ENCODE data around the gene FAM110A. TPM values are rescaled to one million over a fixed set of nuclear protein-coding genes. Genes with fewer than 3 reads are reported as not detected.
A peak's percentile ranks its signal among the peaks of the same experiment; 100 is the strongest.
"Not testable (repeated sequence)": the region's sequence is repeated elsewhere in the genome, so short reads cannot be mapped to it uniquely, and the experiment has no call there.

FAM110A gene
- total and polyA plus RNA-seq, 4 donors: 2.9 to 7.0 (median 3.3) TPM

DNA sequence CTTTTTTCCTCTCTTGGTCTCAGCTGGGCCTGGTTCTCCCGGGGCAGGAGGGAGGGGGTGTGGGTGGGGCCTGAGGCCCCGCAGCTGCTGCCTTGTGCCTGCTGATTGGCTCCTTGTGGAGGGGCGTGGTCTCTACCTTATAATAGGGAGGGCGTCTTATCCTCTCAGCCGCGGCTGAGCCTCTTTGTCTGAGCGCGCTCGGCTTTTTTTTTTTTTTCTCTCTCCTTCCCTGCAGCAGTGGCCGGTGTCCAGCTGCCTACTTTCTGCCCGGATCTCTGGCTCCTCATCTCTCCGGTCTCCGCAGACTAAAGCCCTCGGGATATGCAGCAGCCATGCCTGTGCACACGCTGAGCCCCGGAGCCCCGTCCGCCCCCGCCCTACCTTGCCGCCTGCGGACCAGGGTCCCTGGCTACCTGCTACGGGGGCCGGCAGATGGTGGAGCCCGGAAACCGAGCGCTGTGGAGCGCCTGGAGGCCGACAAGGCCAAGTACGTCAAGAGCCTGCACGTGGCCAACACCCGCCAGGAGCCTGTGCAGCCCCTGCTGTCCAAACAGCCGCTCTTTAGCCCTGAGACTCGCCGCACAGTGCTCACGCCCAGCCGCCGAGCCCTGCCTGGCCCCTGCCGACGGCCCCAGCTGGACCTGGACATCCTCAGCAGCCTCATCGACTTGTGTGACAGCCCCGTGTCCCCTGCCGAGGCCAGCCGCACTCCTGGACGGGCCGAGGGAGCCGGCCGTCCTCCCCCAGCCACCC is 11.1 kb downstream of the FAM110A start:
- no peak overlapping the region for H3K27ac ChIP-seq (ENCODE audit: low read depth in 1 of 2, low read length in 2 of 2)
- peak; percentile 92 for ATAC-seq (ENCODE audit: low FRiP score)

GRCh38 chr20:845226-845868 is 11.8 kb downstream of the FAM110A start:
- Histone ChIP-seq H3K9me3 (ENCODE audit: control insufficient read depth, low read length) (no peaks in the 10 kb centered on the region), H3K4me1 (ENCODE audit: control insufficient read depth in 1 of 2, insufficient read depth in 2 of 2, low read length in 2 of 2) (no peaks in the 10 kb centered on the region), H3K36me3 (ENCODE audit: control insufficient read depth in 1 of 2, insufficient read depth in 2 of 2, low read length in 1 of 2) (no peaks in the 10 kb centered on the region), H3K27me3 (ENCODE audit: control insufficient read depth in 1 of 2, insufficient read depth in 2 of 2, low read length in 1 of 2) (no peaks in the 10 kb centered on the region), H3K27ac (ENCODE audit: low read depth in 1 of 2, low read length in 2 of 2) (no peak overlapping the region), H3K4me3 (ENCODE audit: low read length in 2 of 2) (no peak overlapping the region)
- intact Hi-C loops (cut with DNase I): no loop called here
- DNase-seq (peak in 1 of 2 donors; percentile 66), ATAC-seq (ENCODE audit: low FRiP score) (no peak)
- 79 to 82% methylated on average over 48 to 50 of the region's 50 CpGs for WGBS, 2 donors

More for the DNA sequence above, 11.1 kb downstream of the FAM110A start:
- peak; percentile 95 for DNase-seq
- peak overlapping the region in 1 of 2 donors; percentile 22 for H3K4me3 ChIP-seq (ENCODE audit: low read length in 2 of 2)
- 18 to 22% methylated on average over 47 of the region's 47 CpGs for WGBS, 2 donors
- intact Hi-C loops (cut with DNase I): no loop called here
- H3K36me3 ChIP-seq (ENCODE audit: control insufficient read depth in 1 of 2, insufficient read depth in 2 of 2, low read length in 1 of 2): no peaks in the 10 kb centered on the region
- no peaks in the 10 kb centered on the region for H3K4me1 ChIP-seq (ENCODE audit: control insufficient read depth in 1 of 2, insufficient read depth in 2 of 2, low read length in 2 of 2)
- no peaks in the 10 kb centered on the region for H3K27me3 ChIP-seq (ENCODE audit: control insufficient read depth in 1 of 2, insufficient read depth in 2 of 2, low read length in 1 of 2)
- H3K9me3 ChIP-seq (ENCODE audit: control insufficient read depth, low read length): no peaks in the 10 kb centered on the region

GRCh38 chr20:845941-846893 is 12.7 kb downstream of the FAM110A start:
- DNase-seq (peak; percentile 31 to 64), ATAC-seq (ENCODE audit: low FRiP score) (no peak)
- H3K27me3 ChIP-seq (ENCODE audit: control insufficient read depth in 1 of 2, insufficient read depth in 2 of 2, low read length in 1 of 2): no peaks in the 10 kb centered on the region
- intact Hi-C loops (cut with DNase I): no loop called here
- no peaks in the 10 kb centered on the region for H3K9me3 ChIP-seq (ENCODE audit: control insufficient read depth, low read length)
- no peaks in the 10 kb centered on the region for H3K36me3 ChIP-seq (ENCODE audit: control insufficient read depth in 1 of 2, insufficient read depth in 2 of 2, low read length in 1 of 2)
- H3K4me1 ChIP-seq (ENCODE audit: control insufficient read depth in 1 of 2, insufficient read depth in 2 of 2, low read length in 2 of 2): no peaks in the 10 kb centered on the region
- no peak overlapping the region for H3K4me3 ChIP-seq (ENCODE audit: low read length in 2 of 2)
- 86 to 89% methylated on average over 11 of the region's 11 CpGs for WGBS, 2 donors
- H3K27ac ChIP-seq (ENCODE audit: low read depth in 1 of 2, low read length in 2 of 2): no peak overlapping the region

GRCh38 chr20:846894-847278 is 13.4 kb downstream of the FAM110A start:
- intact Hi-C loops (cut with DNase I): no loop called here
- DNase-seq: peak in 1 of 2 donors; percentile 59
- 88 to 89% methylated on average over 7 of the region's 7 CpGs for WGBS, 2 donors

DNA sequence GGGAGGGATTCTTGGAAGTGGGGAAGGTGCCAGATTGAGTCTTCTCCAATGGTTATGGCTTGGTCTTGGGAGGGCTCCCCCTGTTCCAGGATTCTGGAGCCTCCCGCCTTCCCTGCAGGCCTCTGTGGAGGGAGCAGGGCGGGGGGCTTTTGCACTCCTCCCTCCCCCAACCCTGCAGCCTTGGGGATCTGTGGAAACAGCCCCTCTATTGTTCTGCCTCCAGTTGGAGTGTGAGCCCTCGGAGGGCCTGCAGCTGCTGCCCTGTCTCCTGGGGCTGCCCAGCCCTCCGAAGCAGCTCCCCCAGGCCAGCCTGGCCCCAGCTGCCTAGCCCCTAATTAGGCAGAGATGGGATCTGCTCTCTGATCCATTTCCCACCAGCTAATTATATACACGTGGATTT is 14.7 kb downstream of the FAM110A start:
- no peak for ATAC-seq (ENCODE audit: low FRiP score)
- DNase-seq: peak in 1 of 2 donors; percentile 27

More at GRCh38 chr20:846894-847278, 13.4 kb downstream of the FAM110A start:
- Histone ChIP-seq H3K9me3 (ENCODE audit: control insufficient read depth, low read length) (no peaks in the 10 kb centered on the region), H3K36me3 (ENCODE audit: control insufficient read depth in 1 of 2, insufficient read depth in 2 of 2, low read length in 1 of 2) (no peaks in the 10 kb centered on the region), H3K4me3 (ENCODE audit: low read length in 2 of 2) (no peak overlapping the region), H3K4me1 (ENCODE audit: control insufficient read depth in 1 of 2, insufficient read depth in 2 of 2, low read length in 2 of 2) (no peaks in the 10 kb centered on the region), H3K27me3 (ENCODE audit: control insufficient read depth in 1 of 2, insufficient read depth in 2 of 2, low read length in 1 of 2) (no peaks in the 10 kb centered on the region), H3K27ac (ENCODE audit: low read depth in 1 of 2, low read length in 2 of 2) (no peak overlapping the region)
- no peak for ATAC-seq (ENCODE audit: low FRiP score)

GRCh38 chr20:848731-849130 is 15.2 kb downstream of the FAM110A start:
- H3K27me3 ChIP-seq (ENCODE audit: control insufficient read depth in 1 of 2, insufficient read depth in 2 of 2, low read length in 1 of 2); H3K4me3 ChIP-seq (ENCODE audit: low read length in 2 of 2); ATAC-seq (ENCODE audit: low FRiP score); H3K27ac ChIP-seq (ENCODE audit: low read depth in 1 of 2, low read length in 2 of 2); H3K9me3 ChIP-seq (ENCODE audit: control insufficient read depth, low read length); H3K36me3 ChIP-seq (ENCODE audit: control insufficient read depth in 1 of 2, insufficient read depth in 2 of 2, low read length in 1 of 2); intact Hi-C loops (cut with DNase I); DNase-seq; H3K4me1 ChIP-seq (ENCODE audit: control insufficient read depth in 1 of 2, insufficient read depth in 2 of 2, low read length in 2 of 2): not testable (repeated sequence)
- 92 to 94% methylated on average over 8 of the region's 8 CpGs for WGBS, 2 donors

More for the DNA sequence above, 14.7 kb downstream of the FAM110A start:
- intact Hi-C loops (cut with DNase I): no loop called here
- no peak overlapping the region for H3K27ac ChIP-seq (ENCODE audit: low read depth in 1 of 2, low read length in 2 of 2)
- H3K4me3 ChIP-seq (ENCODE audit: low read length in 2 of 2): no peak overlapping the region
- 90 to 96% methylated on average over 5 of the region's 5 CpGs for WGBS, 2 donors
- H3K4me1 ChIP-seq (ENCODE audit: control insufficient read depth in 1 of 2, insufficient read depth in 2 of 2, low read length in 2 of 2): no peaks in the 10 kb centered on the region
- H3K9me3 ChIP-seq (ENCODE audit: control insufficient read depth, low read length): no peaks in the 10 kb centered on the region
- no peaks in the 10 kb centered on the region for H3K36me3 ChIP-seq (ENCODE audit: control insufficient read depth in 1 of 2, insufficient read depth in 2 of 2, low read length in 1 of 2)
- no peaks in the 10 kb centered on the region for H3K27me3 ChIP-seq (ENCODE audit: control insufficient read depth in 1 of 2, insufficient read depth in 2 of 2, low read length in 1 of 2)

DNA sequence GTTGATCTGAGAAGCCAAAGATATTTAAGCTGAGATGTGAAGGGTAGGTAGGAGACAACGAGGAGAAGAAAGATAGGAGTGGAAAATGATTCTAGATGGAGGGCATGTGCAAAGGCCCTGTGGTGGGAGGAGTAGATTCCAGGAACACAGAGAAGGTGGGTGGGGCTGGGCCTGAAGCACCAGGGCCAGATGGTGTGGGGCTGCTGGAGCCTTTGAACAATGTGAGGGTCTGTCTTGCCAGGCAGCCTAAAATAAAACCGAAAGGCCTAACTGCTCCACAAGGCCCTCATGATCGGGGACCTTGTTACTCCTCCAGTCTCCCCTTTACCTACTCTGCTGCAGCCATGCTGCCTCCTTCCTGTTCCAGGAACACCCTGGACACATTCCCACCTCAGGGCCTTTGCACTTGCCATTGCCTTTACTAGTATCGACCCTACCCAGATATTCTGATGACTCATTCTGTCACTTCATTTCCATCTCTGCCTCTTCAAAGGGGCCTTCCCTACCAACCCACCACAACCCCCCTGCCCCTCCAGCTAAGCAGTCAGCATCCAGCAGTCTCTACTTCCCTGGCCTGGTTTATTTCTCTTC is 20.0 kb downstream of the FAM110A start:
- ATAC-seq (ENCODE audit: low FRiP score) (no peak), DNase-seq (peak in 1 of 2 donors; percentile 9)
- Histone ChIP-seq H3K36me3 (ENCODE audit: control insufficient read depth in 1 of 2, insufficient read depth in 2 of 2, low read length in 1 of 2) (no peaks in the 10 kb centered on the region), H3K27ac (ENCODE audit: low read depth in 1 of 2, low read length in 2 of 2) (no peak overlapping the region), H3K4me1 (ENCODE audit: control insufficient read depth in 1 of 2, insufficient read depth in 2 of 2, low read length in 2 of 2) (no peaks in the 10 kb centered on the region), H3K27me3 (ENCODE audit: control insufficient read depth in 1 of 2, insufficient read depth in 2 of 2, low read length in 1 of 2) (no peaks in the 10 kb centered on the region), H3K4me3 (ENCODE audit: low read length in 2 of 2) (no peak overlapping the region), H3K9me3 (ENCODE audit: control insufficient read depth, low read length) (no peaks in the 10 kb centered on the region)
- intact Hi-C loops (cut with DNase I): no loop called here
- WGBS, 2 donors: 91 to 97% methylated on average over 4 of the region's 4 CpGs

DNA sequence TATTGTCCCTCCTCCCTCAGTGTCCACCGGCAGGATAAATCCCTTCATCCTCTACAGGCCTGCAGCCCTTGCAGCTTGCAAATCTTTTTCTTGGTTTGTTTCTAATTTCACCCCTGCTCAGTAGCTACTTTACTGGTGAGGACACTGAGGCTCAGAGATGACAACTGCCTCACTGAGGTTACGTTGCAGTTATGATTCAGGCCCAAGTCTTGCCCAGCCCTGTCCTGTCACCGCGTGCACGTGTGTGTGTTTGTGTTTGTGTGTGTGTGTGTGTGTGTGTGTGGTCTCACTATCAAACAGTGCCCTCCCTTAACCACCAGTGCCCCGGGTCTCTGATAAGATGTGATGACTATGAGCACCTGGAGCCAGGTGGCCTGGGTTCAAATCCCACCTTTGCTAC is 21.1 kb downstream of the FAM110A start:
- no peaks in the 10 kb centered on the region for H3K9me3 ChIP-seq (ENCODE audit: control insufficient read depth, low read length)
- intact Hi-C loops (cut with DNase I): no loop called here
- no peak for ATAC-seq (ENCODE audit: low FRiP score)
- no peak overlapping the region for H3K27ac ChIP-seq (ENCODE audit: low read depth in 1 of 2, low read length in 2 of 2)
- no peaks in the 10 kb centered on the region for H3K36me3 ChIP-seq (ENCODE audit: control insufficient read depth in 1 of 2, insufficient read depth in 2 of 2, low read length in 1 of 2)
- H3K4me3 ChIP-seq (ENCODE audit: low read length in 2 of 2): no peak overlapping the region
- no peaks in the 10 kb centered on the region for H3K27me3 ChIP-seq (ENCODE audit: control insufficient read depth in 1 of 2, insufficient read depth in 2 of 2, low read length in 1 of 2)
- DNase-seq: peak in 1 of 2 donors; percentile 19
- 83 to 85% methylated on average over 6 of the region's 6 CpGs for WGBS, 2 donors
- no peaks in the 10 kb centered on the region for H3K4me1 ChIP-seq (ENCODE audit: control insufficient read depth in 1 of 2, insufficient read depth in 2 of 2, low read length in 2 of 2)
